ENCODE data around the gene RMRP.
"Not testable (repeated sequence)": the region's sequence is repeated elsewhere in the genome, so short reads cannot be mapped to it uniquely, and the experiment has no call there.

RMRP gene

DNA sequence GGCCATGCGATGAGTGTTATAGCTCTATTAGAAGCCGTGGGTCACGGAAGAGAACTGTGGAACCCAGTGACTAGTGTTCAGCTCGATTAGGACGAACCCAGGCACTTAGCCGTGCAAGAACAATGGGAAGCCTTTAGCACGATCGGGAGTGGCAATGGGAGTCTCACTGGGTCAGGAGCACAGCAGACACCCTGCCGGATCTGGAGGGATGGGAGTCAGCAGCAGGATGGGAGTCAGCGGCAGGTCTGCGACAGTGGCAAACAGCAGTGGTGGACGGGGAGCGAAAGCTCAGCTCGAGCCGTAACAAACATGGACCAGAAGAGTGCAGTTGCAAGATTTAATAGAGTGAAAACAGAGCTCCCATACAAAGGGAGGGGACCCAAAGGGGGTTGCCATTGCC is 17.4 kb downstream of the RMRP start:
- FAIRE-seq = not testable (repeated sequence)

DNA sequence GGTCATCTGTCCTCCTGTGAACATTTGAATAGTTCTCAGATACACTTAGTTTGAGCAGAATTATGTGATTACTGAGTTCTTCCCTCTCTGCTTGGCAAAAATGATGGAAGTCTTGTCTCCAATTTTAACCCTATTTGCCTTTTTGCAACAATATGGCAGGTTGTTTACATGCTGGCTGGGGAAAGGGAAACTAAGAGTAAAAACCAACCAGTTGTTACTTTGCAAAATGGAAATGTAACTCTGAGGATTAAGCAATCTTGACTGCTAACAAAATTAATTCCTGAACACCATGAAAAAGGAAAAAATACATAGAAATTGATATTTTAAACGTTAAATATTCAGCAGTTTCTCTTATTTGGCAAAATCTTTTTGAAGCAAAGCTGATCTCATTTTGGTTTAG is 18.2 kb downstream of the RMRP start:
- no peak for FAIRE-seq

DNA sequence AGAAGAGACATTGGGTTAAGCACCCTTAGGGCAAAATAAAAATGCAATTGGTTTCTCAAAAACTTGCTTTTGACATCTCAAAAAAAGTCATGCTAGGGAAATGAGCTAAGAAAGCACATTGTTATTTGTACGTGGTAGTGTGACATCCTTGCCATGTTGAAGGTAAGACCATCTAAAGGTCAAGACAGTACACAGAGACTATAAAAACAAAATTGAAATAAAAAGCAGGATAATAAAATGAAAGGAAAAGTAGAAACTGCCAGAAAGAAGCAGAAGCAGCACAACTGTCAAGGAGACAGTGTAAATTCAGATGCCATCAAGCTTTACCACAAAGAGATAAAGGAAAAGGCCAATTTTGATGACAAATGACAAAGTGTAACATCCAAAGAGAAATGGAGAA is 18.6 kb downstream of the RMRP start:
- FAIRE-seq = peak; percentile 26

DNA sequence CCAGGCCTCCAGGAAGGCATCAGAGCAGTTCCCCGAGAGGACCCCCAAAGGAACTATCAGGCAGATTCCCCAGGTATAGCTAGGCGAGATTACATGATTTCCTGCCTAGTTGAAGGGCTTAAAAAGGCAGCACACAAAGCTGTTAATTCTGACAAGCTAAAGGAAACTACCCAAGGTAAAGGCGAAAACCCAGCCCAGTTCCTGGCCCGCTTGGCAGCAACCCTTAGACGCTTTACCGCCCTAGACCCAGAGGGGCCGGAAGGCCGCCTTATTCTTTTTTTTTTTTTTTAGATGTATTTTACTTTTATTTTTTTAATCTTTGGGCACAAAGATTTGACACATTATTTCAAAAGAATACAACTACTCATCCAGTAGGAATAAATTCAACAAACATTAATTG is 19.1 kb downstream of the RMRP start:
- not testable (repeated sequence) for FAIRE-seq

DNA sequence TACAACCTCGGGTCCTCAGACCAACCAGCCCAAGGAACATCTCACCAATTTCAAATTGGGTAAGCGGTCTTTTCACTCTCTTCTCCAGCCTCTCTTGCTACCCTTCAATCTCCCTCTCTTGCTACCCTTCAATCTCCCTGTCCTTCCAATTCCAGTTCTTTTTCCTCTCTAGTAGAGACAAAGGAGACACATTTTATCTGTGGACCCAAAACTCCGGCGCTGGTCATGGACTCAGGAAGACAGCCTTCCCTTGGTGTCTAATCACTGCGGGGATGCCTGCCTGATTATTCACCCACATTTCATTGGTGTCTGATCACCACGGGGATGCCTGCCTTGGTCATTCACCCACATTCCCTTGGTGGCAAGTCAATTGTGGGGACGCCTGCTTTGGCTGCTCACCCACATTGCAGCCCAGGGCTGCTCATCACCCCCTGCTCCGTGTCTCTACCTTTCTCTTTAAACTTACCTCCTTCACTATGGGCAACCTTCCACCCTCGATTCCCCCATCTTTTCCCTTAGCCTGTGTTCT is 20.3 kb downstream of the RMRP start:
- FAIRE-seq = not testable (repeated sequence)

DNA sequence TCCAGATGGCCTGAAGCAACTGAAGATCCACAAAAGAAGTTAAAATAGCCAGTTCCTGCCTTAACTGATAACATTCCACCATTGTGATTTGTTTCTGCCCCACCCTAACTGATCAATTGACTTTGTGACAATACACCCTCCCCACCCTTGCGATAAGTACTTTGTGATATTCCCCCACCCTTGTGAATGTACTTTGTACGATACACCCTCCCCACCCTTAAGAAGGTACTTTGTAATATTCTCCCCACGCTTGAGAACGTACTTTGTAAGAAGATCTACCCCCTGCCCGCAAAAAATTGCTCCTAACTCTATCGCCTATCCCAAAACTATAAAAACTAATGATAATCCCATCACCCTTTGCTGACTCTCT is 21.0 kb downstream of the RMRP start:
- FAIRE-seq = not testable (repeated sequence)

DNA sequence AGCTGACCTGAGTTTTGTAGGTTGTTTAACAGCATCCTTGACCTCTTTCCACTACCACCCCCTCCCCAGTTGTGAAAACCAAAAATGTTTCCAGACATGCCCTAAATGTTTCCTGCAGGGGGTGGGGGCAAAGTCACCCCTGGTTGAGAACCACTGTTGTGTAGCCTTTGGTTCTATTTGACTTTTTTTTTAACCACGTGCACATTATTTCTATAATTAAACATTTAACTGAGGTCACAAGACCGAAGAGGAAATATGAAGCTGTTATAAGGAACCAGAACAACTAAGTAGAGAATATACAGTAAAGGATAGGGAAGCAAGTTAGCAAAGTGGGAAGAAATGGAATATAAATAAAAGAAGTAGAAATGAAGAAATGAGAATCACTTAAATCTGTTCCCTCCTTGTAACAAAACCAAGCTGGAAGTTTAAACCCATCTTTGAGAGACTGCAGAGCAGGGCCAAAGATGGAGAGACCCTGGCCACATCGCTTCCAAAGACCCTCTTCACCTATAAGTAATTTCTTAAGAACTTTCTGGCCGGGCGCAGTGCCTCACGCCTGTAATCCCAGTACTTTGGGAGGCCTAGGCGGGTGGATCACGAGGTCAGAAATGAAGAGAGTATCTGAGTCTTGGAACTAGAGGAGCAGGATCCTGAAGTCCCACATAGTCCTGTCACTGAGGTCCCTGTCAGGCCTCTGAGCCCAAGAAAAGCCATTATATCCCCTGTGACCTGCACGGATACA is 21.5 kb downstream of the RMRP start:
- FAIRE-seq = no peak

DNA sequence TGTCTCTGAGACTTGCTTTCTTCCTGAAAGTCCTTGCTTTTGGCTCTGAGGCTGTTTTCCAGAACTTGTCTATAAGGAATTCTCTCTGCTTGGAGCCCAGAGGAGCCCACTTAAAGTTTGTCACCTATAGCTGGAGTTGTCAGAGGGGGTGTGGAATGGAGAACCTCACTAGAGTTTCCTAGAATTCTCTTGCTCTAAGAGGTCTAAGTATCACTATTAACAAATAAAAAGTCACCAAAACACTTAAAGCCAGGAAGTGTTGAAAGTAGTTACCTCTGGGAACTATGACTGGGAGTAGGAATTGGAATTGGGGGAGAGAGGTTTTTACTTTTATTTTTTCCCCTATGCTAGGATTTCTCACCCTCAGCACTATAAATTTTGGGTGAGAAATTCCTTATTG is 22.1 kb downstream of the RMRP start:
- no peak for FAIRE-seq

DNA sequence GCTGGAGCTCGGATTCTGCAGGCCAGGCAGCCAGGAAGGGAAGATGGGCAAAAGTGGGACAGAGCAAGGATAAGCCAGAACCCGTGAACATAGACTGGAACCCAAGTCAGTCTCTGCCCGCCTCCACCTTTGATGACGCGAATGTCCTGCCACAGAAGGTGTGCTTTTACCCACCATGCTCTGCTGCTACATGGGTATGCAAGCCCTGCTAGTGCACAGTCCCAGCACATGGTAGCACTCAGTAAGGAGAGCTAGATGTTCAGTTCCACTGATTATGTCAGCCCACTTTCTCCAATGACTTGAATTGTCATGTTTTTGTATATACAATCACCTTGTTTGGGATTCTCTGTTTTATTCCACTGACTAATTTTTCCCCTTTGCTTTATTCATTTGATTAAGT is 28.2 kb downstream of the RMRP start:
- FAIRE-seq = no peak

DNA sequence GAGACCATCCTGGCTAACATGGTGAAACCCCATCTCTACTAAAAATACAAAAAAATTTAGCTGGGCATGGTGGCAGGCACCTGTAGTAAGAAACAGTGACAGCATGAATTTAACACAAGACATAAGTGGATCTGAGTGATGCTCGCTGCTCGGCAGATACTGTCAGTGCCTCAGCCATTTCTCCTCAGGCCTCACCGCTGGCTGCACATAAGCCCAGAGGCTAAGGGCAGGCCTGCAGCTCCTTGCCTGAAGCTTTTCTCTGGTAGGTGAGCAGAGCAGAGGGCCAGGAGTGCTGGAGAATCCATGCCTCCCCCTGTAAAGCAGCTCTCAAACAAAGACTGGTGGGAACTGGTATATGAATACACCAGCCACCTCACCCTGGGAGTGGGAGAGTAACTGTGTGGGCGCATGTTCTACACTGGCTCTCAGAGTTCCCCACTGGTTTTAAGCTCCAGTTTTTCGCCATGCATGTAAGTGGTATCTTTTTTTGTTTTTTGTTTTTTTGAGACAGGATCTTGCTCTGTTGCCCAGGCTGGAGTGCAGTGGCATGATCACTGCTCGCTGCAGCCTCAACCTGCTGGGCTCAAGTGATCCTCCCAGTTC is 29.3 kb downstream of the RMRP start:
- FAIRE-seq = no peak

DNA sequence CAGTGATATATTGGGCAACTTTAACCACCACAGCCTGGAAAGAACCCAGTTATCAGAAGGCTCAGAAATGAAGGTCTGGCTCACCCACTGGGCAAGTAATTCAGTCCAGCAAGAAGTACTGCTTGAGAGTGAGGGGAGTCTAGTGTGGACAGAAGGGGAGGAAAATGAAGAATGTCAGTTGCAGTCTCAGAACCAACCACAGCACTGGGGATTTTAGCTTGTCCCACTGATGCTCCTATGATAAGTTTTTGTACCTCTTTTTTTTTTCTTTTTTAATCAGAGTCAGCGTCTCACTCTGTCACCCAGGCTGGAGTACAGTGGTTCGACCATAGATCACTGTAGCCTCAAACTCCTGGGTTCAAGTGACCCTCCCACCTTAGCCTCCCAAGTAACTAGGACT is 30.2 kb downstream of the RMRP start:
- FAIRE-seq = no peak

DNA sequence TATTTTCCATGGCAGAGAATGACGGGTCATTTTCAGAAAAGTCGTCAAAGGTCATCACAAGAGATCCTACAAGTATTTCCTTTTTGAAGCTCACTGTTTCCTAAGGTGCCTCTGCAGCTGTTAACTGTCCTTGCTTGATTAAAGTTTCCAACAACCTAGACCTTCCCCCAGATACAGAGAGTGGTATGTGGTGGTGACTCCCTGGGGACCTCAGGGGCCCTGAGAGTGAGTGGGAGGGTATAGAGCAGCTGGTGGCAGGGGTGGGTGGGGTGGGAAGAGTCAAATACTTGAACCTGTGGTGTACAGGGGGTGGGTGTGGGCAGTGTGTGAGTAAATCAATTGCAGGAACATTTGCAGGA is 38.0 kb downstream of the RMRP start:
- no peak for FAIRE-seq

DNA sequence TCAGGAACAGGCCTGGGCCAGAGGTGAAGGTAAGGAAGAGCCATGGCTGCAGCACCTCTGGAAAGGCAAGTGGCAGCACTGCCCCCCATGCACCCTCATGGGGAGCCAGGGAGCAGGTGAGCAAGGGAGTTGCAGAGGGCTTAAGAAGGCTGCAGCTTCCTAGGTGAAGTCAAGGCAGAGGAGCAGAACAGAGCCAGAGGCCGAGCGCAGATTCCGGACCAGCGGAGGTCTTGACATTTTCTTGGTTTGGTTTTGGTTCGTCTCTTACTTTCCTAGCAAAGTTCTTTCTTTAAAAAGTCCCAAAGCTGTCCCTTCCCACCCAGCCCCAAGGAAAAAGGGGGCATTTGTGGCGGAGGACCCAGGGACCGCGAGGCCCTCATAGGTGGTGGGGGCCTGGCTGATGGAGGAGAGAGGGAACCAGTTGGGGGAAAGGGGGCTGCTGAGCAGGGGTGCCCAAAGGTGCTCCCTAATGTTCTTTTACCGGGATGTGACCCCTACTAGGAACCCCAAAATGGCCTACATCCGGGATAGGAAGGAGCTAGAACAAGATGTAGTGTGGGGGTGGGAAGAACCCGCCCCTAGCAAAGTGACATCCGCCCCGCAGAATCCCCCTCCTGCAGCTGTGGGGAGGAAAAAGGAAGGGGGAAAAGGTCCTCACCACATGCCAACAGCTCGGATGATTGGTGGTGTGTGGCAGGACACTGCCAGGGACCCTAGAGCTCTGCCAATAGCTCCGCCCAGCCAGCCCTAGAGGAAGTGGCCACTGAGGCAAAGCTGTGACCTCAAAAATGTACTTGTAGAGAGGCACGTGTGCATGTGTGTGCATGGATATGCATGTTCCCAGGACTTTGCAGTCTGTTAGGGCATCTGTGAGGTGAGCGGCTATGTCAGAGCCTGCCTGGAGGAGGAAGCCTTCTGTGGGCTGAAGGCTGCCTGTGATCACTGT is 38.7 kb downstream of the RMRP start:
- FAIRE-seq = no peak

DNA sequence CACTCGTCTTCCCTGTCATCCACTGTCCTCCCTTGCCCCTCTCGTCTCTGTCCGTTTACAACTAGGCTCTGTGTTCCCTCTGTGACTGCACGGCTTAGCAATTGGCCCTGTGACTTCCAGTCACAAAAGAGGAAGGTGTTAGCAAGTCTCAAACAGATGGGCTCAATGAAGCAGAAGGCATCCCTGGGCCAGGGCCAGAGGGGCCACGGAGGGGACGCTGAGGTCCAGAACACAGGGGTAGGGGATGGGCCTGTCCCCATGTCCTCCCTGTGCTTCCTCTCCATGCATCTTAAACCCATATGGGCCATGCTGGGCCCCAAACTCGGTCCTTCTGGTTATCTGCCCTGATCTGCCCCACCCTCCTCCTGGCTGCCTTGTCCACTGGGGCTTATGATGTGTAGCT is 39.5 kb downstream of the RMRP start, which contains the start of gene CD72:
Gene CD72, minus strand, starts transcription at position 89 of the 403 bp plus-strand sequence. CDS start 110 bp downstream, outside the sequence.
- no peak for FAIRE-seq

DNA sequence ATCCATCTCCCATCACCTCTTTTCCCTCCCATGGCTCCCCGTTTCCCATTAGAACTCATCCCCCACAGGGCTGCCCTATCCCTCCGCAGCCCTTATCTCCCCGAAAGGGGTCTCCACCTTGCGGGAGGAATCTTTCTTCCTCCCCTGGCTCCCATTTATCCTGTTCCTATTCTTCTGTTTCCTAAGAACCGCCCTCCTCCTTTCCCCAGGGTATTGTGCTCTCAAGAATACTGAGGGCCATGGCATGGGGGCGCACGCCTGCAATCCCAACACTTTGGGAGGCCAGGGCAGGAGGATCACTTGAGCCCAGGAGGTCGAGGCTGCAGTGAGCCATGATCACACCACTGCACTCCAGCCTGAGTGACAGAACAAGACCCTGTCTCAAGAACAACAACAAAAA is 40.3 kb downstream of the RMRP start:
- FAIRE-seq = no peak

DNA sequence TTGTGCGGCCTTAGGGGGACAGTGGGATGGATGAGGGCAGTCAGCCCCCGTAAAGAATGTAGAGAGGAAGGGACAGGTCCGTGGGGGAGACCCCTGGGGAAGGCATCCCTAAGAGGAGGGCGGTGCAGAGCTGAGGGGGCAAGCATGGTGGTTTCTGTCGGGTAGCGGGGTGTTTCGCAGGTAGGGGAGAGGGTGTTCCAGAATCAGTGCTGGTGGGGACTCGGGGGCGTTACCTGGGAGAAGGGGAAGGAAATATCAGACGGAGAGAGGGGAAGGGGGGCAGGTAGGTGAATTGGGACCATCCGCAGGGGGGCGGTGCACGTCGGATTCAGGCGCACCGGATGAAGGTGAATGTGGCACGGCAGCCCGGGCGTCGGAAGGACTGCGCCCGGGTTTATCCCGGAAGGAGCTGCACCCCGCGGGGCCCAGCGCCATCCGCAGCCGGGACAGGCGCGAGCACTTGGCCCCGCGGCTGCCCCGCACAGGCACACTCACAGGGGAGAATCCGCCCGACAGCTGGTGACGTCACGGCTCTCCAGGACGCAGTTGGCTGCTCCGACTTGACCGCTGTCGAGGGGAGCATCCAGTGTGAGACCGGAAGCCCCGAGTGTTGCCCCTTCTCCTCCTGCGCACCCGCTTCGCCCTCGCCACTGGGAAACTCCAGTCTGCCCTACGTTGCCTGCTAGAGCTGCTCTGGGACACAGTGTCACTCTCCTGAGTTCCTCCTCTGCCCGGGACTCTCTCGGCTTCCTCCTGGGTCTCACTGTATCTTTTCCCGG is 40.9 kb downstream of the RMRP start:
- FAIRE-seq = no peak

DNA sequence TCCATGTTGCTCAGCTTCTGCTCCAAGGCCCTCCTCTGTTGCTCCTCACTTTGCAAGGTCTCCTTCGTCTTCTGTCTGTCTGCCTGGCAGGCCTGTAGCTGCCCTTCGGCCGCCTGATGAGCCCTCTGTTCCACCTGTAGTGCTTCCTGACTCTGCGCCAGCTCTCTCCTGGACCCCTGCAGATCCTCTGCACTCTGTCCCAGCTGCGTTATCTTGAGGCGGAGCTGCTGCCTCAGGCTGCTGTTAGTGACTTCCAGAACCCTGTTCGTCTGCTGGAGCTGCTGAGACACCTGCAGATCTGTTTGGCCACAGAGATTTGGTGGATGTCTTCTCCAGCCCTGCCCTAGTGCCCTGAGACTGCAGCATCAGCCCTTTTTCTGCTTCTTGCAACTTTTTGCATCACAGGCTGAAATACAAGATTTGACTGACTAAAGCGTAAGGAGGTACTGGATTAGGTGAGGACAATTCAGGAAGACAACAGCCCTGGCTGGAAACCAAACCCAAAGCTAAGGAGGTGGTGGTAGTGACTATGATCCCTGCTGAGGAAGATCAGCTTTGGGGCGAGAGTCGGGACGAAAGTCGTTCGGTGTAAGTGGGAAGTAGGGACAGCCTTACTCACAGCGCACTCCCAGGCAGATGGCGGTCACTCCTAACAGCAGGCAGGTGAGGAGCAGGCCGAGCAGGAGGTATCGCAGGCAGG is 41.7 kb downstream of the RMRP start:
- no peak for FAIRE-seq

DNA sequence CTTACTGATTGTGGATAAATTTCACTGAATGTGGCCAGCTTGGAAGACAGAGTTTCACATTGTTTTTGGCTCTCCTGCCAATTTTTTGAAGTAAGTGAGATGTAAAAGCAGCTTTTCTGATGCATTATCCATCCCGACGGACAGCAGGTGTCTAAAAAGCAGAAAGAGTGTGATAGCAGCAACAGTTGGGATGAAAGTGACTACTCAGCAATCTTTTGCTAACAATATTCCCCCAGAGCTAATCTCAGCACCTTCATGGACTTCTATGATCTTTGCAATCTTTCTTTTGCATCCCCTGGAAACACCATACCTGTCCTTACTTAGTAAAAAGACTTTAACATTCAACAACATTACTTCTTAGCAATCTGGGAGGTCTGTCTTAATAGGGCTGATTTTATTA is 45.0 kb downstream of the RMRP start:
- no peak for FAIRE-seq

DNA sequence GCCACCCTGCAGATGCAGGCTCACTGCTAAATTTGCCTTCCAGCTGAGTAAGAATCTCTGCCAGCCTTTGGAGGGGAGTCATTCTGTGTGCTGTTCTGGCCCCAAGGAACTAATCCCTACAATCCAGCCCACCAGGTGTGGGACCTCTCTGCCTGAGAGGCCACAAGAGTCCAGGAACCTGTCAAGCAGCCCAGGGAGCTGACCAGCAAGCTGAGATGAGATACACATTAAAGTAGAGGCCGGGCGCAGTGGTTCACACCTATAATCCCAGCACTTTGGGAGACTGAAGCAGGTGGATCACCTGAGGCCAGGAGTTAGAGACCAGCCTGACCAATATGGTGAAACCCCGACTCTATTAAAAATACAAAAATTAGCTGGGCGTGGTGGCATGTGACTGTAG is 45.8 kb downstream of the RMRP start:
- FAIRE-seq = not testable (repeated sequence)

DNA sequence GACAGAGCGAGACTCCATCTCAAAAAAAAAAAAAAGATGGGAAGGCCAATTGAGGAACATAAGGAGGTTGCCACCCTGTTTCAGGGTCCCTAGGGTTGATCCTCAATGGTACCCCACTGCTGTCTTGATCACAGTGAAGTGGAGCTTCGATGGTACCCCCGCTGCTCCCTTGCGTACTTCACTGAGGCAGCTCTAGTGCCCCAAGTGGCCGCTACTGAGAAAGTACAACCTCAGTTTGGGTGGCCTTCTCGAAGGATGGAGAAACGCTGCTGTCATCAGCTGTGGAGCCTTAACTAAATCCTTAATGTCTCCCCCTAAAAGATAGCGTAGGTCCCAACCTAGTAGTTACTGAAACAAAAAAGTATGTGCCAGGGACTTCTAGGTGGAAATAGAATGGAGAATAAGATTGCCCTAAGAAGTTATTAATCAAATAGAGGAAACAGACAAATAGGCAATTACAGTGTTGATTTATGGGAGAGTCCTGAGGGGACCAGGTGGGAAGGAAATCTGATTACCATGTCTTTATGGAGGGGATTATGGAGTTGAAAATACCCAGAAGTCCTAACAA is 46.5 kb downstream of the RMRP start:
- FAIRE-seq = no peak

DNA sequence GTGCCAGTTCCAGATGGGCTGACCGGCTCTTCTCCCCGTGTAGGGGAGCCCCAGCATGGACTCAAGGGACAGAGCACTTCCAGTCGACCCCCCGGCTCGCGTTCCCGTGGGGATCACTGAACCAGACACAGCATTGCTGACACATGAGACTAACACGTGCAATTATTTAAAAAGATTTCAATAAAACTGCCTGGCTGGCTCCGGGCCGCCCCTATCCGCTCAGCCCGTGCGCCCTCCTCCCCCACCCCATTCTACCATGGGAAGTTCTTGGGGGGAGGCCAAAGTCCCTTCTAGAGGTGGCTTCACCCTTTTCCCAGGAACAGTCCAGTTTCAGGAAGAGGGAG is 48.0 kb downstream of the RMRP start:
- FAIRE-seq = no peak

Data from endometrium (tissue), 2 donors.